Left kidney (tissue), 2 donors: ENCODE measurements around the gene CSAD. TPM values are rescaled to one million over a fixed set of nuclear protein-coding genes. Genes with fewer than 3 reads are reported as not detected.
"Not testable (repeated sequence)": the region's sequence is repeated elsewhere in the genome, so short reads cannot be mapped to it uniquely, and the experiment has no call there.

Source experiments
- DNase-seq: peaks from one replicate; pipeline ENCODE4 v3.0.0-alpha.2; 2013
- polyA plus RNA-seq: library from polyadenylated mRNA; unstranded; fragments of 120-200 nt; gene quantifications from one replicate; pipeline ENCODE4 v1.2.1, GENCODE V29; 2013; ENCODE audit not compliant: insufficient read length

Gene CSAD
- polyA plus RNA-seq, 1 donor: 105 TPM

DNA sequence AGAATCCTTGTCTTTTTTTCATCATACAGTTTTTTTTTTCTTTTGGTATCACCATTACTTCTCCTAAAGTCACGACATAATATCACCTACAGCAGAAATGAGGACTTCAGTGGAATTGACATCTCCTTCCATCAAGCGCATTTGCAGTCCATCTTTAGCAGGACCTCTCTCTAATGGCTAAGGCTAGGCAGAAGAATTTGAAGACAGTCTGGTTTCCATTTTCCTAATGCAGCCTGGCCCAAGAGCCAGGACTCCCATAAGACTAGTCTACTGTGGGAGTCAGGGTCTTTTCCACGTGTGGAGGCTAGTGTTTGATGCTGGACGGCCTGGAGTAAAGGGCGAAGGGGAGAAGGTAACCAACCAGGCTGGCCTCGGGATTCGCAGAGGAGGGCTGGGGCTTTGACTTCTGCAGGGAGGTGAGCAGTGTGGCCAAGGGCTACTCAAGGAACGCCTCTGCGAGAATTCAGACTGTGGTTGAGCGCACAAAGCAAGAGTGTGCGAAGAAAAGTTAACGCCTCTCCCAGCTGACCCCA is 972 bp downstream of the CSAD start:
- no peak for DNase-seq

DNA sequence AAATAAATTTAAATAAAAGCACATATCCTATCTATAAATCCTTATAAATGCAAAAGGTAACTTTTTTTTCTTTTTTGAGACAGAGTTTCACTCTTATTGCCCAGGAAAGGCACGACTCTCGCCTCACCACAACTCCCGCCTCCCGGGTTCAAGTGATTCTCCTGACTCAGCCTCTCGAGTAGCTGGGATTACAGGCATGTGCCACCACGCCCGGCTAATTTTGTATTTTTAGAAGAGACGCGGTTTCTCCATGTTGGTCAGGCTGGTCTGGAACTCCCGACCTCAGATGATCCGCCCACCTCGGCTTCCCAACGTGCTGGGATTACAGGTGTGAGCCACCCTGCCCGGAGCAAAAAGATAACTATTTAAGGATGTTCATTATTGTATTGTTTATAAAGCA is 1.9 kb downstream of the CSAD start:
- not testable (repeated sequence) for DNase-seq

DNA sequence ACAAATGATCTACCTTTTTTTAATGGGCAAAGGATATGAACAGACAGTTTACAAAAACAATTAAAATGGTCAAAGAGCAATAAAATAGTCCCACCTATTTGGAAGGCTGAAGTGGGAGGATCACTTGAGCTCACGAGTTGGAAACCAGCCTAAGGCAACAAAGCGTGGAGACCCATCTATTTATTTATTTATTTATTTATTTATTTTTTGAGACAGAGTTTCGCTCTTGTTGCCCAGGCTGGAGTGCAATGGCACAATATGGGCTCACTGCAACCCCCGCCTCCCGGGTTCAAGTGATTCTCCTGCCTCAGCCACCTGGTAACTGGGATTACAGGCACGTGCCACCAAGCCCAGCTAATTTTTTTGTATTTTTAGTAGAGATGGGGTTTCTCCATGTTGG is 3.3 kb downstream of the CSAD start:
- DNase-seq: not testable (repeated sequence)

DNA sequence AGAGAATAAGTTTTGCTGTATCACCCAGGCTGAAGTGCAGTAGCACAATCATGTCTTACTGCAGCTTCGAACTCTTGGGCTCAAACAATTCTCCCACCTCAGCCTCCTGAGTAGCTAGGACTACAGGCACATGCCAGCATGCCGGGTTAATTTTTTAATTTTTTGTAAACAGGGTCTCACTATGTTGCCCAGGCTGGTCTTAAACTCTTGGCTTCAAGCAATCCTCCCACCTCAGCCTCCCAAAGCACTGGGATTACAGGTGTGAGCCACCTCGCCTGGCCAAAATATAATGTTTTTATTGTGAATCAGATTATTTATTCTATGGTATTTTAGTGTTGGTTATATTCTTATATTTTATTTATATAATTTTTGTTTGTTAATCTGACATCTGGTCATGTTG is 4.0 kb downstream of the CSAD start:
- DNase-seq: no peak

DNA sequence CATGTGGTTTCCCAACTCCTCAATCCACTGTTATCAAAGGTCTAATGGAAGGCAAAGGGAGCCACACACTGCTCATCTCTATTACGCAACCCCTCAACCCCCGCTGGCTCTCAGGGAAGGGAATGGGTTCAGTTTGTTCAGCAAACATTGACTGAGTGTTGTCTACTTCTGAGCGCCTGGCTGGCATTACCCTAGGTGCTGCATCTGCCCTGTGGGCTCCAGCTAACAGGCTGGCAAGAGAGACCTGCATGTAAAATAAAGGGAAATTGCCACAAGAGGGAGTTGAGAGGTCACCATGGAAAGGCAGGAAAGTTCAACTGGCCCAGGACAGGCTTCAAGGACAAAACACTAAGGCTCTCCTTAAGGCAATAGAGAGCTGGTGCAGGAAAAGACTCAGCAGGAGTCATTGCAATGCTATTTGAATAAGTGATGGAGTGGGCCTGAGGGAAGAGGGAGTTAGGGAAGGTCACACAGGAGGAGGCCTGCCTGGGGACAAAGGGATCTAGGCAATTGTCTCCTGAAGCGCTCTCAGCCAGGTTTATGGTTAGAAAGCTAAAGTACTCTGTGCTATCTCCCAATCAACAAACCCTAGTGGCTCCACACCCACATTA is 5.7 kb downstream of the CSAD start:
- no peak for DNase-seq

DNA sequence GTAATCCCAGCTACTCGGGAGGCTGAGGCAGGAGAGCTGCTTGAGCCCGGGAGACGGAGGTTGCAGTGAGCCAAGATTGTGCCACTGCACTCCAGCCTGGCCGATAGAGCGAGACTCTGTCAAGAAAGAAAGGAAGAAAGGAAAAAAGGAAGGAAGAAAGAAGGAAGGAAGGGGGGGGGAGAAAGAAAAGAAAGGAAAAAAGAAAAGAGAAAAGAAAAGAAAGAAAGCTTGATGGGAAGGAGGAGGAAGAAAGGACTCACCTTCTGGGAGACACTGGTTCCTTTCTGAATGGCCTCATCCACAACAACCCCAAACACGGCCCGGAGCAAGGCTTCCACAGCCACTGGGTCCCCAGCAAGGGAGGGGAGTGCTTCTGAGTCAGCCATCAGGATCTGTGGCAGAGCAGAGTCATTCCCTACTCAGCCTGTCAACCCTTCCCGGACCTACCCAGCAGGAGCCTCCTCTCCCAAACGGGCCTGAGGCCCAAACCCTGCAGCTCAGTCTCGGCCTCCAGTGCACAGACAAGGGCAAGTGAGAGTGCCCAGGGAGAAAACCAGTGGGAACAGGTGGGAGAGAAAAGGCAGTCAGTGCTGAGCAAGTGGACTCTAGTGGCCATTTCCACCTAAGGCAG is 7.5 kb downstream of the CSAD start:
- no peak for DNase-seq

DNA sequence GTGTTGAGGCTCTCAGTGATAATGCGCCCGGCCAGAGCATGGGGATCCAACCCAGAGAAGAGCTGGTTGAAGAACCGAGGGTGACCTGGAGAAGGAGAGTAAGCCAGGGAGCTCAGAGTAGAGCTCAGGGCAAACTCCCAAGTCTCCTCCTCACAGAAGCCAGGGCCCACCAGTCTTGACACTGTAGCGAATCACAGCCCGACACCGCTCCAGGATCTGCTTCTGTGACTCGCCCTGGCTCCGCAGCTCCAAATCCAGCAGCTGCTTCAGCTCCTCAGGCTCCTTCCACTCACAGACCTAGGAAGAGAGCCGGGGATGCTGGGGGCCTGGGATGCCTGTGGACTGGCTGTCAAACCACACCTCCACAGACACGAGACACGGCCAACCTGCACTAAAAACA is 8.4 kb downstream of the CSAD start:
- no peak for DNase-seq

DNA sequence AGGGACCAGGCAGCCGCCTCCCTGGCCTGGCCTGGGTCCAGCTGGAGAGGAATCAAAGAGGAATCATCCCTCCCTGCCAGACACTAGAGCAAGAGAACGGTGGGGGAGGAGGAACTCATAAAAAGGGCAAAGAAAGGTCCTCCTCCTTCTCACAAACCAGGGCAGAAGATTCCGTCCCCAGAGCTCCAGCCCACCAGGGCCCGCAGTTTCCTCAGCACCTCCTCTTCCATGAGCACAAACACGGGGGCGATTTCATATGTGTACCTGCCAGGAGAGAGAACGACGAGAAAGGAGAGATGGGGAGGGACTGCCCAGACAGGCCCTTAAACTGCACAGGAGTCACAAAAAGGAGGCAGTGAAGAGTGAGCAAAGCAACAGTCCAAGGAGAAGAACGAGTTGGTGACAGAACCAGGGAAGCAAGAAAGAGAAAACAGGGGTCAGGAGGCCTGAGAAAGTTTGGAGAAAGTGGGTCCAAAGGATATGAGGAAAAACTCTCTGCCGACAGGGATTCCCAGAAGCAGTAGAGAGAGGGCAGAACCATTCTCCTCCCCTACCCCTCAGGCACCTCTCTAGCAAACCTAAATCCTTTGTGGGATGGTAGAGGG is 8.9 kb downstream of the CSAD start:
- peak; percentile 55 for DNase-seq

DNA sequence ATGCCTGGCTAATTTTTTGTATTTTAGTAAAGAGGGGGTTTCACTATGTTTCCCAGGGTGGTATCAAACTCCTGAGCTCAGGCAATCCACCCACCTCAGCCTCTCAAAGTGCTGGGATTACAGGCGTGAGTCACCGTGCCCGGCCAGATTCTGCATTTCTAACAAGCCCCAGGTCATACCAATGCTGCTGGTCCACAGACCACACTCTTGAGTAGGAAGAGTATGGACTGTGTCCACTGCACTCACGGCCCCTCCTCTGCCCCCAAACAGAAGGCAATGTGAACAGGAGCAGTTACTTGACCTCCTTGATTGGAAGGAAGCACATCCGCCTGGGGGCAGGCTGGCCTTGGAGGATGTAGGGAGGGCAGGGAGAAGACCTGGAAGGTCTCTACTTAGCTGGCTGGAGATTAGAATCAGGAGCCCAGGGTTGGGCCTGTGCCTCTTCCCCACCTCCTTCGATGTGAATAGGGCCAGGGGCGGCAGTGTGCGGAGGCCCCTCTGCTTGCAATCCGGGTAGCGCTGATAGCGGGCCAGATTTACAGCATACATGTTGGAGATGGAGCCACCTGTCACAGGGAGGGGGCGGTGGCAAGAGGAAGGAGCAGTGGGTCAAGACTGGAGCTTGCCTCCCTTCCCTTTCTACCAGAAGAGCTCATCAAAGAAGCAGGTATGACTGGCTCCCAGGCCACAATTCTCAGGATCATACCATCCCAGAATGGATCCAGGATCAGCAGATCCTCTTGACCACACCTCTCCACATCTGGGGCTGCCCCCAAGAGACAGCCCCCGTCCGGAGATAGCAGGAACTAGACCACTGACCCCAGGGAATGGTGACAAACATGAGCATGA is 9.6 kb downstream of the CSAD start:
- DNase-seq: no peak

DNA sequence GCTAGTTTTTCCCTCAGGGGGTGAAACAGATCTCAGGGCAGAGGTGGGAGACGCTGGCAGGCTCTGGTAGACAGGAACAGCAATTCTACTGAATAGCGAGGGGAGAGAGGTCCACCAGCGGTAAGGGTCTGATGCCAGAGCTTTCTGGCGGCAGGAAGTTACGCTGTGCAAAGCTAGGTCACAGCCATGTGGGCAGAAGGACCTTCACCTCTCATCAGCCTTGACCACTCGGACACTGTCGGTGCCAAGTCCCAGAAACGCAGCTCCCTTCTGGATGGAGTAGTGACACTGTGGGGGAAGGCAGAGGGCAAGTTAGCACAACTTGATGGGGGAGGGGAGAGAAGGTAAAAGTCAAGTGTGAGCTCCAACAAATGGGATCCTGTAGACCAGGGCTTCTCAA is 10.5 kb downstream of the CSAD start:
- DNase-seq: peak; percentile 24

DNA sequence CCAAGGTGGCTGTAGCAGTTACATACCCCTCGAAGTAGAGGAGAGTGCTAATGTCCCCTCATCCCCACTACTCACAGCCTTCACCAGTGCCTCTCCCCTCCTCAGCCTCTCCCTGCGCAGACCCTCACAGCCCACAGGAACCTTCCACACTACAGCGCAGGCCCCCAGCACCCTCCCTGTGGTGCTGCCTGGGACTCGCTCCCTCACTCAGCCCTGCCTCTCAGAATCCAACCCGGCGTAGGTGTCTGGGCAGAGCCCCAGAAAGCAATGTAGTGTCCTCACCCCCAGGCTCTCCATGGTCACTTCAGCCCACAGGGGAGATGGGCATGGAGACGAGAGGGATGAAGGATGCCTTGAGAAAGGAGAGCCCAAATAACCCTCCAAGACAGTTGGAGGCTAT is 11.1 kb downstream of the CSAD start:
- DNase-seq: no peak

DNA sequence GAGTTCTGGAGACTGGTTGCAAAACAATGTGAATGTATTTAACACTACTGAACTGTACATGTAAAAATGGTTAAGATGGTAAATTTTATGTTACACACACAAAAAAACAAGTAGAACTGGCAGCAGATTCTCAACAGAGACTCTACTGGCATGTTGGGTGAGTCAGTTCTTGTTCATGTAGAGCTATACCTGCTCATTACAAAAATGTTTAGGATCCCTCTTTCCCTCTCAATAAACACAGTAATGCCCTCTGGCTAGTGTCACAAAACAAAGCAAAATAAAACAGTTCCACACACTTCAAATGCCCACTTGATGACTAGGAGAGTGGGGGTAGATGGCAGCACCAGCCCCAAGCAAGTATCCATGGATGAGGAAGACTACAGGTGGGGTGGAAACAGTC is 13.9 kb downstream of the CSAD start:
- DNase-seq: no peak

DNA sequence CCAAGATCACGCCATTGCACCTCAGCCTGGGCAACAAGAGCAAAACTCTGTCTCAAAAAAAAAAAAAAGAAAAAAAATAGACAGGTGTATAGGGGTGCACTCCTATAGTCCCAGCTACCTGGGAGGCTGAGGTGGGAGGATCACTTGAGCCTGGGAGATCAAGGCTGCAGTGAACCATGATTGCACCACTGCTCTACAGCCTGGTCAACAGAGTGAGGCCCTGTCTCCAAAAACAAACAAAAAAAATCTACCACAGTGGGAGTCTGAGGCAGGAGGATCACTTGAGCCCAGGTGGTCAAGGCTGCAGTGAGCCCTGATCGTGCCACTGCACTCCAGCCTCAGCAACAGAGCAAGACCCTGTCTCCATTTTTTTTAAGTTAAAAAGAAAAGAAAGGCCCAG is 17.7 kb downstream of the CSAD start:
- DNase-seq: not testable (repeated sequence)

DNA sequence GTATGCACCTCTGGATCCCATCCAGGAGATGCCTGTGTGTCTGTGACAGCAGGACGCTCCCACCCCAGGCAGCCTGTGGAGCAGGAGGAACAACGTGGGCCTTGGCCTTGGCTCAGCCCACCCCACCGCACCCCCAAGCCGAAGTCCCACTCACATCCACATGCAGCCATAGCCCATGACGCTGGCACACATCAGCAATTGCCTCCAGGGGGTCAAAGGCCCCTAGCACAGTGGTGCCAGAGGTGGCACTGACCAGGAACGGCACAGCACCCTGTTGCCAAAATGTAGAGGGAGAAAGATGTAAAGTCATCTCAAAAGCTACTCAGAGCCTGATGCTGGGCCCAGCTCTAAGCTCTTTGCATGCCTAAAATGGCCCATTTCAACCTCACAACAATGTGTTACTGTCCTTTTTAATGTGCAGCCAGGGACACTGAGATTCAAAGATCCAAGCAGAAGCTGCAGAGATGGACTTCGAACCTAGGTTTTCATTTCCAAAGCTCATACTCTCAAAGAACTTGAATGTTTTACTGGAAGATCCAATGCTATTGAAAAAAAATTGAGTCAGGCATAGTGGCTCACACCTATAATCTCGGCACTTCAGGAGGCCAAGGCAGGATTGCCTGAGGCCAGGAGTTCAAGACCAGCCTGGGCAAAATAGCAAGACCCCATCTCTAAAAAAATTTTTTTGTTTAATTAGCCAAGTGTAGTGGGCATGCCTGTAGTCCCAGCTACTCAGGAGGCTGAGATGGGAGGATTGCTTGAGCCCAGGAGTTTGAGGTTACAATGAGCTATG is 19.4 kb downstream of the CSAD start:
- DNase-seq: no peak

DNA sequence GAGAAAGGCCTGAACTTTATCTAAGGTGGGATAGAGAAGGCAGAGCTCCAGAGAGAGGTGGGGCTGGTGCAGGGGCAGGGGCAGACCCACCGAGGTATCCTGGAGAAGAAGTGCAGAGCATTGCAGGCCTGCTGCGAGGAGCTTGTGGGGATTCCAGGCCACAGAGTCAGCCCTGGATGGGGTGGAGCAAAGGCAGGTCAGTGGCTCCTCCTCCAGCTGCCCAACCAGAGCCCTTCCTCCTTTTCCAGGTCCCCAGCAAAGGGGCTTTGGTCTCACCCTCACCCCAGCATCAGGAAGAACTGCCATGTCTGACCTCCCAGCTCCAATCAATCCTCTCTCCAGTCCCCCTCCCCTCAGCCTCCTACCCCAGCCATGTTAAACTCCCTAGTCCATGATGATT is 20.1 kb downstream of the CSAD start:
- DNase-seq: no peak

DNA sequence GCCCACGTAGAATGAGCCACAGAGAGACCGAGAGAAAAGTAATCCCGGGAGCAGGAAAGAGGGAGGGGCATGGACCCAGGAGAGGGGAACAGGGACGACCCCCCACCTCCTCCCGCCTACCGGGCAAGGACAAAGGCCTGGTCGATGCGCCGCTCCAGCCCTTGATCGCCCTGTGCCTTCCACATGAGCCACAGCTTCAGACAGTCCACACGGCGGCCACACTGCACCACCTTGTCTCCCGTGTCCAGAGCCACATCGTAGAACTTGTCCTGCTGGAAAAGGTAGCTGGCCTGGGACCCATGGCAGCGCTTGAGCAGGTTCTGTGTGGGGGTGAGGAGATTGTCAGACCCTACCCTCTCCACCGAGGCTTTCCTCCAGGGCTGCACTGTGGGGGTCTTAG is 20.7 kb downstream of the CSAD start:
- DNase-seq: no peak

DNA sequence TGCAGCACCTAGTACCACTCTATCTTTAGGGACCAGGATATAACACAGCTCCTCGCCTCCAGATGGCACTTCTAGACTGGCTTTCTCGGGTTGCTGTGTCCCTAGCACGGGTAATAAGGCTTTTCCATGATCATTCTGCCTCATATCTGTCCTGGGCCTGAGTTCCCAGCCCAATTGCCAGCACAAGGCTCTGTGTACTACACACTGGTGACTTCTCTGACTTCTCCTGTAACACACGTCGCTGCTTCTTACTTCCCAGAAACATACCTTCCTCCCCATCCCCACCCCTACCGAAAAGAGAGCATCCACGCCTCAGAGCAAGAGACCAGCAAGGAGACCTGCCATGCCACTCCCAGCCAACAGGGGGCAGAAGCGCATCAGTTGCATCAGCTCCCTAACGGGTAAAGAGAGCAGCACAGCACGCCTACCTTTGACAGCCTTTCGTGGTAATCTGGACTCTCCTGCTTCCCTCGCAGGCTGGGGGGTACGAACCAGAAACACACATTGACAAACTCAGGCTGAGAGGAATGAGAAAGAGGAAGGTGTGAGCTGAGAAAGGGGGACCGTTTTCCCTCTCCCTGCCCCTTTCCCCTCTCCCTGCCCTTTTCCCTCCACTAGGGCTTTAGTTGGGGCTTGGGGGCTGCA is 21.4 kb downstream of the CSAD start:
- peak; percentile 68 for DNase-seq

DNA sequence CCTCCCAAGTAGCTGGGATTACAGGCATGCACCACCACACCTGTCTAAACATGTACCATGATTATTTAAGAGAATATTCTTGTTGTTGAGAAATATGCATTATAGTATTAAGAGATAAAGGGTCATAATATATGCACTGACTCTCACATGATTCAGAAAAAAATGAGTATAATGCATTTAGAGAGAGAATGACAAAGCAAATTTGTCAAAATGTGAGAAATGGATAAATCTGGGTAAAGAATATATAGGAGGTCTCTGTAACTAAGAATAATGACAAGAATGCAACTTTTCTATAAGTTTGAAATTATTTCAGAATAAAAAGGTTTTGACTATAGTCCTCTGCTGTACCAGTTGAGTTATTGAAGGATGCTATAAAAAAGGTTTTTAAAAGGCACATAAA is 28.3 kb downstream of the CSAD start:
- DNase-seq: no peak

DNA sequence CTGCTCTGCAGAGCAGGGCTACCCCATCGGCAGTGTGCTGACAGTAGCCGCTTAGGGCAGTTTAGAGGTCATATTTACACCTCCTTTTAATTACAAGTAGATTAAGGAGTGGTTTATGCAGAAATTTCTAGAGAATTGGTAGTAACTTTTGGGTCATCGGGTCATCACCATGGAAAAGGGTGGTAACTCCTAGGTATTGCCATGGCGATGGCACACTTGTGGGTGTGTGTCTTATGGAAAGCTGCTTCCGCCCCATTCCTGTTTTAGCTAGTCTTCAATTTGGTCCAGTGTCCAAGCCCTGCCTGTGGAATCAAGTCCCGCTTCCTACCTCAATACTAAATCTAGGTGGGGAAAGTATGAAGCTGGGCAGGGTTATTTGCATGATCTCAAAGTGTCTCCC is 29.7 kb downstream of the CSAD start:
- no peak for DNase-seq

DNA sequence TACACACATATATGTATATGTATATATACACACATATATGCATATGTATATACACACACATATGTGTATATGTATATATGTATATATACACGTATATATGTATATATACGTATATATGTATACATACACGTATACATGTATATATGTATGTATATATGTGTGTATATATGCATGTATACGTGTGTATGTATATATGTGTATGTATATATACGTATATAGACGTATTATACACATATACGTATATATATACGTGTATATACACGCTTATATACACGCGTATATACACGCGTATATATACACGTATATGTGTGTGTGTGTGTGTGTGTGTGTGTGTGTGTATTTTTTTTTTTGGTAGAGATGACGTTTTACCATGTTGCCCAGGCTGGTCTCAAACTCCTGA is 33.1 kb downstream of the CSAD start:
- no peak for DNase-seq

DNA sequence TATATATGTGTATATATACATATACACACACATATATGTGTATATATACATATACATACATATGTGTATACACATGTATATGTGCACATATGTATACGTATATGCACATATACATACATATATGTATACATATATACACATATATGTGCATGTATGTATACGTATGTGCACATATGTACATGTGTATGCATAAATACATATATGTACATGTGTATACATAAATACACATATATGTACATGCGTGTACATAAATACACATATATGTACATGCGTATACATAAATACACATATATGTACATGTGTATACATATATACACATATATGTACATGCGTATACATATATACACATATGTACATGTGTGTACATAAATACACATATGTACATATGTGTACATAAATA is 33.5 kb downstream of the CSAD start:
- DNase-seq: no peak
